ENCODE measurements around the gene INPP5A.

INPP5A gene

DNA sequence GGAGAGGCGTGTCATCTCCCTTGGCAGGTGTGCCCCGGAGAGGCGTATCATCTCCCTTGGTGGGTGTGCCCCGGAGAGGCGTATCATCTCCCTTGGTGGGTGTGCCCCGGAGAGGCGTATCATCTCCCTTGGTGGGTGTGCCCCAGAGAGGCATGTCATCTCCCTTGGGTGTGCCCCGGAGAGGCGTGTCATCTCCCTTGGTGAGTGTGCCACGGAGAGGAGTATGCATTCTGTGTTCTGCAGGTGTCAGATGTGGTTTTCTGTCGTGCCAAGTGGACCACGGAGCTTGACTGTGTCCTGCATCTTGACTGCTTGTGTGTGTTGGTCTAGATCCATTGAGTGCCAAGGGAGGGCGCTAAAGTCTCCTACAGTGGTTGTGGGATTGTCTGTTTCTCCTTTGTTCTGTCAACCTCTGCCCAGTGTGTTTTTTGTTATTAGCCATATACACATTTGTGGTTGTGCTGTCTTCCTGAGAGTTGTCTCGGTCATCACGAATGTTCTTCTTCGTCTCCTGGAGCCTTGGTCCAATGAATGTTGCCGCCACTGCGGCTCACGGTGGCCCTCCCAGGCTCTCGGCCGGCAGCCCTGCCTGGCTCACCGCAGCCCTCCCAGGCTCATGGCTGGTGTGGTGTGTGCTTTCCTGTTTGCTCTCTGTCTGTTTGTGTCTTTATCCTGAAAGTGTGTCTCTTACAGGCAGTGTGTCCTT is 96.8 kb downstream of the INPP5A start:
- peak; percentile 29 for DNase-seq

DNA sequence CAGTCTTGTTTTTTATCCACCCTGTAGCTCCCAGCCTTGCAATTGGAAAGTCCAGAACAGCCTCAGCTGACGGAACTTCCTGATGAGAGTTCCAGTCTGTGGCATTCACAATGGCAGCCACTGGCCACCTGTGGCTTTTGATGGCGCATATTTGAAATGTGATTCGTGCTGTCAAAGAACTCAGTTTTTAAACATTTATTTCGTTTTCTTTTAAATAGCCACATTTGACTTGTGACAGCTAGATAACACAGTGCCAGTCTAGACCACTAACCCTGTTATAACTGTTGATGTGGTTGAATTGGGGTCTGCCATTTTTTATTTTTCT is 97.3 kb downstream of the INPP5A start:
- DNase-seq = no peak

DNA sequence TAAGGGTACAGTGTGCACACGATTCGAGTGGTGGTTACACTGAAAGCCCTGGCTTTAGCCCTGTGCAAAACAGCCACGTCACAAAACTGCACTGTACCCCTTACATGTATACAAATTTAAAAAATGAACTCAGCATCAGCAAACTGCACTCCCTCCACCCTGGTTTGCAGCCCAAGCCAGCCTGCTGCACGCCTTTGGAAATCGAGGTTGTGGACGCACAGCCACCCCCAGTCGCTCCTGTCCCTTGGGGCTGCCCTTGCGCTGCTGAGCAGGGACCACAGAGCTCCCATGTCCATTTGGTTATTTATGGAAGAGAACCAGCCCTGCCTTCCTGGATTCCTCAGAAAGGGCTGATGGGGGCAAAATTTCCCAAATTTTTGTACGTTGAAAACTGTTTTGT is 98.8 kb downstream of the INPP5A start:
- DNase-seq = no peak

DNA sequence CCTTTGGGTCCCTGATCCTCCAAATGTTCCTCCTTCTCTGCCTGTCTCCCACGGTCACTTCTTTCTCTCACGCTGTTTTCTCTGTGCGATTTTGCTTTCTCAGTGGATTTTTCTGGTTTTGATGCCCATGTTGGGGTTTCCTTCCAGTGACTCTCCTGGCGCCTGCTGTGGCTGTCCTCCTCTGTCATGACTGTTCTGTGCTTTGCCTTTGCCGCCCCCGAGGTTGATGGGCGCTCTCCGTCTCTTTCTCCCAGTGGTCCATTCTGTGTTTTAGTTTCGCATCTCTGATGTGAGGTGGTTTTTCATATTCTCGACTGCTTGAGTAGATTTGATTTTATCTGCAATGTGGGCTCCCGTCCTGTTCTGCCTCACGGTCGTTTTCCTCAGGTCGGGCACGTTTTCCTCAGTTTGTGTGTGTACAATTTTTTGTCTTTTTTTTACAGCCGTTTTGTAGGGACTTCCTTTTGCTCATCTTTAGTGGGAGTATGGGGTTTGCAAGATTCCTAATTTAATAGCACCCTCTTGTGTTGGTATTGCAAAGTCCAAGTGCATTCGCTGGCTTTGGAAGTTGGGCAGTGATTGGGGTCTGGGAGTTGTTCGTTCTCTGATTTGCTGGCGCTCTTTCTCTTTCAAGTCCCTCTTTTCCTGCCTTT is 100.0 kb downstream of the INPP5A start:
- DNase-seq = peak; percentile 55

DNA sequence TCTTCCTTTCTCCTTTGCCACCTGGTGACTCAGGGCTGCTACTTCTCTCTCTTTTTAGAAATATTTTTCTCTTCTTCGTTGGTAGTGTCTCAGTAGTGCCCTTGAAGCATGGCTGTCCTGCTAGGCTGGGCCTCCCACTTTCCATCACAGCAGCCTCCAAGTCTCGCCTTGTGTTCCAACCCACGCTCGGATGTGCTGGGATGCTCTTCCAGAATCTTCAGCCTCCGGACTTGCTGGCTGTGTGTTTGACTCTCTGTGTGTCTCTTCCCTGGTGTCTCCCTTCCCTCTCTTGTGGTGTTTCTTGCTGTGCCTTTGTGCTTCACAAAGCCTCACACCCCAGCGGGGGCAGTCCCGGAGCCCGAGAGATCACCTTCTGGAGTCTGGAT is 100.5 kb downstream of the INPP5A start:
- DNase-seq = no peak

DNA sequence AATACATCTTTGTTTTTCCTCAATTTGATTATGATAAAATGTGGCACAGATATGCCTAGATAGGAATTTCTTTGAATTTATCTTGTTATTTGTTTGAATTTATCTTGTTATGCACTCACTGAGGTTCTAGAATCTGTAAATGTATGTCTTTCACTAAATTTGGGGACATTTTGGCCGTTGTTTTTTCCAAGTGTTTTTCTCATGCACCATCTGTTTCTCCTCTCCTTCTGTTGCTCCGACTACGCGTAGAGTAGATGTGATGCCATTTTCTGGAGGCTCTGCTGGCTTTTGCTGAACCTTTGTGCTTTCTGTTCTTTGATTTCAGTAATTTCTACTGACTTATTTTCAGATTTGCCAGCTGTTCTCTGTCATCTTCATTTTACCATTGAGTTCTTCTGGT is 101.9 kb downstream of the INPP5A start:
- no peak for DNase-seq

DNA sequence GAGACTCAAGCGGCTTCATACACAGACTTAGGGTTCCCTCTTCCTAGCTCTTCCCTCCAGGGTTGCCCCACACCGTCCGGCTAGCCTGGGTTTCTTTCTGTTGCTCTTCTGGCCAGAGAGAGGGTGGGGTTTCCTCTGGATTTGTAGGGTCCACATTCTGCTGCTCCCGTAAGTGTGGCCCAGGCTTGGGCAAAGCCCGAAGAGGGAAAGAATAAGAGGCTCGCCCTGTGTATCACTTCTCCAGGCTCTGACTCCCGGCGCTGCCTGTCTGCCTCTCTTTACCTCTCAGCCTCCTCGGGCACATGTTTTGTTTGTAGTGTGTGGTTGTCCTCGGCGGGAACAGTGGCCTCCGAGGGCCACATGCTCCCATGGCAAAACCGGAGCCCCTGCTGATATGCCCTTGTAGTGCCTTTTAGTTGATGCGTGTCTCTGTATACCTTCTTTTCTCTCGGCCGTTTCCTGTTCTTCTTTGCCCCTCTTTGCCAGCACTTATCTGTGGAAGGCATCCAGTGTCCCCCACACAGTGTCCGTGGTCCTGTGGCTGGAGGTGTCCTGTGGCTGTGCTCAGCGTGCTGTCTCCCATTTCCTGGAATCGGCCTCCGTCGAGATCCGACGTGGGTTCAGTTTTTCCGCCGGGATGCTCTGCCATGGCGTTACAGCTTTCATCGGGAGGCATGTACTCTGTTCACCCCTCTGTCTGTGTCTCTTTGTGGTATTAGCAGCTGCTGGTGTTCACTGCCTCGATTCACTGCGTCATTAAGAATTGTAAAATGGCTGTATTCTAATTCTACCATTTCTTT is 102.9 kb downstream of the INPP5A start:
- DNase-seq = no peak

DNA sequence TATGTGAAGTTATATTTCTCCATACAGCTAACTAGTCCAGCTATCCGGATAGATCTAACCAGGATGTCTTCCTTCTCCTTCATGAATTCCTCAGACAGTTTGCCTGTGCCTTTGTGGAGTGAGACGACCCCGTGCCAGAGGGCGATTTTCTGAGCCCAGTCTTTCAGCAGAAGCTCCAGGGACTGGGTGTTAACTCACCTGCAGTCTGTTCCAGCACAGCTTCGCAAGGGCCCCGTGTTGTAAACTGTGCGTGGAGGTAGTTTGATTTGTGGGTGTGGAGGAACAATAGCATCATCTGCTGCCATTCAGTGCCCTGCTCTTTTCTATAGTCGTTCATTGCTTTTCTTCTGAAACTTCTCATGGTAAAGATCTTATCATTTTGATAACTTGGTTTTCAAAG is 103.8 kb downstream of the INPP5A start:
- no peak for DNase-seq

DNA sequence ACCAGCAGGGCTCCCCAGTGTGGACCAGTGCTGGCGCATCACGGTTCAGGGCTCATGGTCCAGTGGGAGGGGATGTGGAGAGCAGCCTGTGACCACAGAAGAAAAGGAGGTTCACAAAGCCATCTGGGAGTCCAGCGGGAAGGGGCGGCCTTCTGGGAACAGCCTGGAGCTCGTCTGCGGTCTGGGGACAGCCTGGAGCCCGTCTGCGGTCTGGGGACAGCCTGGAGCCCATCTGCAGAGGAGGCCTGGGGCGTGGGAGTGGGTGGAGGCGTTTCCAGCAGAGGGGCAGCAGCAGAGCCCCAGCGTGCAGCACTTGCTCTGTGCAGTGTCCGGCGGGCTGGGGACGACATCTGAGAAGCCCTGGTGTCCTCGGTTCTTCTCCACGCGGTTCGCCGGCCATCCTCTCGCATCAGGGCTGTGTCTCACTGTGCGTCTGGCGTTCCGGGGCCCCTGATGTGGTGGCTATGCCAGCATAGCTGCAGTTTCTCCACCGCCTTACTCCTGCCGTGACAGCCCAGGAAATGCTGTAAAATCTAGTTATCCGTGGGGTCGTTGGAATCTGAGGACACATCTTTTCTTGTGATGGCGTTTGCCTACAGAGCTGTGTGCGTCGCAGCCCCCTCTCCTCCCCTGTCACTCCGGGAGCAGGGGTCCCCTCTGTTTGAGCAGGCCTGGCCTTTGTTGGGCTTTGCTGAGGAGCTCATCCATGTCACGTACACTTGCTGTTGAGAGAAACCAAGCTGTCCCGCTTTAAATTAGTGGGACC is 104.6 kb downstream of the INPP5A start:
- DNase-seq = no peak

DNA sequence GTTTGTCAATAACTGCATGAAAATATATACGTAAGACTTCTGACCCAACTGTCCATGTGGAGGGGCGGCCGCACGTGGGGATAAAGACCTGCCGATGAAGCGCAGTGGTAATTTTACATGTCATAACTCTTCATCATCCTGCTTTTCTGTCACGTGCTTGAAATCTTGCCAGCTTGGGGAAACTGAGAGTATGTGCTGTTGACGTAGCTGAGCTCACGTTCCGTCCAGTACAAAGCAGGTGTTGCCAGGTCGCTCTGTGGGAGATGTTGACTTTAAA is 105.1 kb downstream of the INPP5A start:
- no peak for DNase-seq

DNA sequence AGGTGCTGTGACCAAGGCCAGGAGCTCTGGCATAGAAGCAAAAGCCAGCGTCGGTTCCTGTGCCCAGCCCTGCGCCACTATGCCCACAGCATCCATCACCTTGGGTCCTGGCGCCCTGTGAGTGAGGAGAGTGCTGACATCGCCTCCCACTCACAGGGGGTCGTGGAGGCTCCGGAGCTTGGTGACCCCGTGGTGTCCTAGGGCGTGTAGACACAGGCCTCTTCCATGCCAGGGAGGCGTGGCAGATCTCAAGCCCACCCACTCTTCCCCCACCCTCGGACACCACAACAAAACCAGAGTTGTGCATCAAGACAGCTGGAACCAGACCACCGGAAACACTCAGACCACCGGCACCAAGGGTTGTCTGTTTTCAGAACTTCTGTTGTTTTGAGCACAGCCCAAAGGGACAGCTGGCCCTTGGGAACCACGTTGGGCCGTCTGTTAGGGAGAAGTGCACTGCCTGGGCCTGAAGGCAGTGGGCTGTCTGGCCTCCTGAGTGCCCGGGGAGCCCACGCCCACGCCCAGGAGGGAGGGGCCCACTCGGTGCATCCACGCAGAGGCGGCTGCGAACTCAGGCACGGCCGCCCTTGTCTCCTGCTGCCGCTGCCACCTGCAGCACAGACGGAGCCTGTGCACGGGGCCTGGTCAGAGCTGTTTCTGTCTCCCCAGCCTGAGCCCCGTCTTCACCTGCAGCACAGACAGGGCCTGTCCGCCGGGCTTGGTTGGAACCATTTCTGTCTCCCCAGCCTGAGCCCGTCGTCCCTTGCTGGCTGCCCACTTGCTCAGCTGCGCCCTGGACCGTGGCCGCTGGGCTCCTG is 106.3 kb downstream of the INPP5A start:
- no peak for DNase-seq

DNA sequence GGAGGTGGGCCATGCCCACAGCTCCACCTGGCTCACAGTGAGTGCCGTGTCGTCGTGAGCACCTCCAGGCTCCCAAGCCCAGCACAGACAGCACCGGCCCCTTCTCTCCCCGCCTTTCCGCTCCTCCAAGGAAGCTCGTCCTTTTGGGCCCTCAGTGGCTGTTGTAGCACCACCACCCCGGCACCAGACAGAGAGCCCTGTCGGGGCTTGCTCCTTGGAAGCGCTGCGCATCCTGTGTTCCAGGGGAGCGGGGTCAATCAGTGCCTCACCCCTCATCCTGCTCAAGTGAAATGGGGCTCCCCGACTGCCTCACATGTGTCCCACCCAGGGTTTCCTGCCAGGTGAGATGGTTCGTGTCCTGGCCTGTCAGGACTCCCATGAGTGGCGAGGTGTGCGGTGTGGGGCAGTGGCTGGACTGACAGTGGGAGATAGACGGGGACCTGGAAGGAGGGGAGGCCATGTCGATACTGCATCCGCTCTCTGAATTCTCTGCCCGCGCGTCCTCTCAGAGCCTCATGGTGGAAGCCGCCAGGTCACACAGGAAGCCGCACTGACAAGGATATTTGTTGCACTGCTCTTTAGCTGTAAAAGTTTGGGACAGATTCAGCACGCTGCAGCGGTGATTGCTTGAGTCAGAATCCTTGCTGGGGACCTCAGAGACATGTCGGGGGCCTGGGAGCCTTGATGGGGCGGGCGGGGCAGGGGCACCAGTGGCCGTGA is 107.1 kb downstream of the INPP5A start:
- DNase-seq = no peak

DNA sequence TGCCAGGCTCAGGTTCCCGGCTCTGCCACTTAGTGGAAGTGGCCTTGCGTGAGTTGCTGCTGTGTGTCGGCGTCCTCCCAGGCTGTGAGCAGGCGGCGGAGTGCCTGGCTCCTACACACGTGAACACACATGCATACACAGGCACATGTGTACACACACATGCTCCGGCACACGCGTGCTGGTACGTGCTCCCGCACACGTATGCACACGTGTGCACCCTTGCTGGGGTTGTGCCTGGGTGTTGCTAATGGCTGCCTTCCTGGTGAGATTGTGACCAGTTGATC is 107.6 kb downstream of the INPP5A start:
- DNase-seq = no peak

DNA sequence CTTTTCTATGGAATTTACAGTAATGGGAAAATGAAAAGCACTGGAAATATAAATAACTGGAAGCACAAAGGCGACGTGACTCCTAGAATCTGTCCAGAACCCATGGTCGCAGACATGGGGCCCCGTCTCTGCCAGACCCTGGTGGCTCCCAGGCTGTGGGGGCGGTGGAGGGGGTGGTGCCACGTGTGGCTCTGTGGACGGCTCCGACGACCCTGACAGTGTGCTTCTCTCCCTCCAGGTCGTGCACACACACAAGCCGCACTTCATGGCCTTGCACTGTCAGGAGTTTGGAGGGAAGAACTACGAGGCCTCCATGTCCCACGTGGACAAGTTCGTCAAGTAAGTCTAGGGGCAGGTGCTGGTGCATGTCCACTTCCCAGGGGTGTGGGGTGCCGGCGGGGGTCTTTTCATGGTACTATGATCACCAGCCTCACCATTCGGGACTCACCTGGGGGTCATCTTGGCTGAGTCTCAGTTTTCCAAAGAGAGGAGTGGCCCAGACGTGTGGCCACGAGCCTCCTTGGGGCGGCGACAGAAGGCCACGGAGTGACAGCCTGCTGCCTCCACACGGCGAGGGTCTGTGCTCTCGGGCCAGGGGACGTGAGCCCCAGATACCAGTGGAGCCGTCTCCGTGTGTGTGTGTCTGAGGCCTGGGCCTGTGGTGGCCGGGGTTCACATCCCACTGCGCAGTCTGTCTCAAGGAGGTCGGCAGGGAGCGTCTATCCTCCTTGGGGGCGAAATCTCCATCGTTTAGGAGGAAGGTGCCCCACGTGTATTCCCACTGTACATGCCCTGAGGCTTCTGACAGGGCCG is 108.2 kb downstream of the INPP5A start:
- no peak for DNase-seq

DNA sequence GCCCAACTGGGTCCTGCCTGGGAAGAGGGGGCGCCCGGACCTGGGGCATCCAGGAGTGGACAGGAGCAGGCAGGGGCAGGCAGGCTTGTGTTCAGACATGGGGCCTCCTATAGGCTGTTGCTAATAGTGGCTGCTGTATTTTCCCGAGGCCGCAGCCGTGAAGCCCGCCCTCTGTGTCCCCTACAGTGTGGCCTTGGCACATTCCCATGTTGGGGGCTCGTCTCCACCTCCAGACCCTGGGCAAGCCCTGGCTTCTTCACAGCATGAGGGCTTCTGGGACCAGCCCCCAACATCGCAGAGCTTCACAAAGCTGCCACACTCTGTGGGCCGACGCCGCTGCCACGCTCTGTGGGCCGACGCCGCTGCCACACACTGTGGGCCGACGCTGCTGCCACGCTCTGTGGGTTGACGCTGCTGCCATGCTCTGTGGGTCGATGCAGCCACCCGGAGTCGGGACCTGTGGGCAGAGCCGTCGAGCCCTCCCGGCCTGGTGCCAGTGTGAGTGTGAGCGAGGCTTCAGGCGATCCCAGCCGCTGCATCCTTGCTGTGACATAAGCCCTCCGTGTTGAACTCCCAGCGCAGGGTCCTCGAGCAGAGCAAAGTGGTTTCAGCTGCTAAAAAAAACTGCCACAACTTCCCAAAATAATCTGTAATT is 109.0 kb downstream of the INPP5A start:
- DNase-seq = no peak

DNA sequence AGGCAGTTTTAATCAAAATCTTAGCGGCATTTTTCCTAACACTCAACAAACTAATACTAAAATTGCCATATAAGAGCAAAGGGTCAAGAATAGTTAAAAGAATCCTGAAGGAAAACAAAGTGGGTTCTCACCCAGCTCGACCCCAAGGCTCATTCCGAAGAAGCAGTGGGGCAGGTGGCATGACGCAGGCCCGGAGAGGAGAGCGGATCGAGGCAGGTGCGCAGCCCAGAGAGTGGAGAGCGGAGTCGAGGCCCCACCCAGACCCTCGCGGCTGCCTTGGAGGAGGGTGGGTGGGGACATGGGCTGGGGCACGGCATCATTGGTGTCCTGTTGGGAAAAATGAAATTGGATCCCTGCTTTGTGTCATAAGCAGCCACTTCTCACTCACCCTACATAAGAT is 109.8 kb downstream of the INPP5A start:
- no peak for DNase-seq

DNA sequence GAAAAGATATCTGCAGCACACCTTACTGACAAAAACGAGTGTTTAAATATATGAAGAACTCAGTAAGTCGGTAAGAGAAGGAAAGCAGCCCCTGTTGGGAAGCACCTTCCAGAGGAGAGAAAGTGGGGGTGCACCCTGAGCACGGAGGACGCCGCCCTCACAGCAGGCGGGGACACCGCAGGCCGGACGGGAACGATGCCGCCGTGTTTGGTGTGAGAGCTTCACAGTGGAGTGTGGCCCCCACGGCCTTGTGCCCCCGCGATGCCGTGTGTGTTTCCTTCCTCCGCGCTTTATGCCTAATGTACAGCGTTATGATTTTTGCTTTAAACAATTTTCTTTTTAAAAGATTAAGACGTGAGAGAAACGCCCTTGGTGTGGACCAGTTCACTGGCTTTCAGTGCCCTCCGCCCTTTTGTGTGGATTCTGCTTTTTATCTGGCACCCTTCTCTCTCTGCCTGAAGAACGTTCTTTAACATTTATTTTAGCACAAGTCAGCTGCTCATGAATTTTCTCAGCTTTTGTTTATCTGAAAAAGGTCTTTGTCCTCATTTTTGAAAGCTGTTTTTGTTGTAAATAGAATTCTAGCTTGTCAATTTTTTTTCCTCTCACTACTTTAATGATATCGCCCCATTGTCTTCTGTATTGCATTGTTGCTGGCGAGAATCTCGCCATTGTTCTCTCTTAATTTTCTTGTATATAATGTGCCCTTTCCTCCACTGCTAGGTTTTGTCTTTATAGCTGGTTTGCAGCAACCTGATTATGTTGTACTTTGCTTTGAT is 110.7 kb downstream of the INPP5A start:
- DNase-seq = no peak

DNA sequence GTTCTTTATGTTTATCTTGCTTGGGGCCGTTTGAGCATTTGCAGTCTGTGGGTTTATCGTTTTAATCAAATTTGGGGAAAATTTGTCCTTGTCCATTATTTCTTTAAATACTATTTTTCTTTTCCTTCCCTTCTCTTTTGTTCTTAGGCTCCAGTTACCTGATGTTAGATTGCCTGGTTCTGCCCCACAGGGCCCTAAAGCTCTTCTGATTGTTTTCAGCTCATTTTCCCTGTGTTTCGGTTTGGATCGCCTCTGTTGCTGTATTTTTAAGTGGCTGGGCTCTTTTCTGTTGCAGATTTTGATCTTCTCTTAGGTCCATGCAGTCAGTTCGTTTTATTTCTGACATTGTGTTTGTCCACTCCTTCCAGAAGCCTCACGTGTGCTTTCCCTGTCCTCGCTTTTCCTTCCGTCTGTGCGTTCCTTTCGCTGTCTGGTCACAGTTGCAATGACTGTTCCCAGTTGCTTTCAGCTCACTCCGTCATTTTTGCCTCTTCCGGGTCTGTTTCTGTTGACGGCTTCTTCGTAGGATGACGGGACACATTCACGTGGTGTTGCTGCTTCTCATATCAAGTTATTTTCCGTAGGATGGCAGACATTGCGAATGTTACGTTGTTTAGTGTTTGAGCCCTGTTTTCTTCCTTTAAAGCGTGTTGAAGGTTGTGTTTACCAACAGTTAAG is 111.4 kb downstream of the INPP5A start:
- no peak for DNase-seq

DNA sequence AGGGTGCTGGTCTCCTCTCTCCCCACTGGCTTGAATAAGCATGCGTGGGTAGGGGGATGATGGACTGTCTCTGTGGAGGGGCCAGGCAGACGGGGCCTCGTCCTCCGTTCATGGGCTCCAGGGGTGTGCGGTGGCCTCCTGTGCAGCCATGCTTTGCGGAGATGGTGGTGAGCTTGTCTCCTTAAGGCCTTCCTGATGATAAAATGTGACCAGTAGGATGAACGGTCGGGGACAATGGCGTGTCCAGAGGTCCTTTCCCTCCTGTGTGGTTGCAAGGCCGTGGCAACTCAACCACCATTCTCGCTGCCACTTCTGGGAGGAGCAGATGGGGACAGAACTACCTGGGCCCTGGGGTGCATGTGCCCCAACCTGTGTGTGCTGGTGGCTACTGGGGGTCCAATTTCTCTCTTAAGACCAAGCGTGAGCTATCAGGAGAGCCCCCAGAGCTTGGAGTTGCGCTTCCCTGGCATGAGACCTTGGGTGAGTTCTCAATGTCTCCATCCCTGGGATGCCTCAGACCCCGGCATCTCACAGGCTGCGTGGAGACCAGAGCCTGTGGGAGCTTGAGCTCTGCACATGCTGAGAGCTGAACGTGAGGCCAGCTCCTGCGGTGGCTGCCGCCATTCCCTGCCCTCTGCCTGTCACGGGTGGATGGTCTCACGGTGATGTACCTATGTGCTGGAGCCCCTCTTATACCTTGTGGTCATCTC is 112.2 kb downstream of the INPP5A start:
- DNase-seq = no peak
